Measurements from ENCODE around the gene MIER3. TPM values are rescaled to one million over a fixed set of nuclear protein-coding genes. Genes with fewer than 3 reads are reported as not detected.
A peak's percentile ranks its signal among the peaks of the same experiment; 100 is the strongest.

The MIER3 gene
- total and polyA plus RNA-seq, 9 of the 15 experiments (the other 6 are each of a cell fraction or from before 2014, with no cell fraction given): 4.1 to 29.3 (median 13.0) TPM

DNA sequence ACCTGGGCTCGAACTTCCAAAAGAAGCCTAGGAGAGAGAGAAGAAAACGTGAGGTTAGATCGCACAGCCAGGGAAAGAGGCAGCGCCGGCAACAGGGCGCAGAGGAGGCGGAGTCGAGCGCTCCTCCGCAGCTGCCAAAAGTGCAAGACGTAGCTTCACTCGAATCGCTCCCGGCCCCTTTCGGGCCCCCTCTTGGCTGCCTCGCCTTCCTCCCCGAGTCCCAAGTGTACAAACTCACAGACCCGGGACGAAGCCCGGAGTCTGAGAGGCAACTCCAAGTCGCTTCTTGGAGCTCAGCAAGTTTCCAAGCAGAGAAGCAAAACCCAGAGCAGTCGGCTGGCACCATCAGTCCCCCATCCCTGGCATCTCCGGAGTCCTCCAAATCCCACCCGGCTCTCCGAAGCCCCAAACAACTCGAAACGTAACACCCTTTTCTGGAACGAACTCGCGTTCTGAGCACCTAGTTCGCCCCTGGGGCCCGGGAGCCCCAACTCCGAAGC, 1.2 kb downstream of the MIER3 start:
- peak overlapping the region; percentile 70 for H2AFZ ChIP-seq (ENCODE audit: low read depth, low read length)
- H3K36me3 ChIP-seq (ENCODE audit: control insufficient read depth, insufficient read depth, low read length): peaks cover 31% of the 10 kb centered on the region
- peak overlapping the region; percentile 47 to 96 for H3K9ac ChIP-seq (ENCODE audit: insufficient read depth in 1 of 2, low read depth in 2 of 2, low read length in 2 of 2)
- POLR2A ChIA-PET: interaction anchor here (0.8 to 4.1 kb wide), 7 partner anchors 9 to 42 kb away, joined by 3 to 16 read pairs (median 5); no protein-coding TSS in a partner anchor
- peak; percentile 26 to 80 (median 48) for DNase-seq (ENCODE audit: extremely low read depth in 1 of 4, low spot score in 3 of 4)
- peak overlapping the region; percentile 79 for H3K4me2 ChIP-seq (ENCODE audit: insufficient read depth, low read length)
- H3K79me2 ChIP-seq (ENCODE audit: control insufficient read depth, insufficient read depth, low read length): peaks cover 22% of the 10 kb centered on the region
- peak; percentile 87 for ATAC-seq
- CTCF ChIA-PET (ENCODE audit: low intra/inter-chr PET ratio): no interaction called here
- in situ Hi-C loops (cut with MboI): no loop called here
- H4K20me1 ChIP-seq (replicated peaks; ENCODE audit: control insufficient read depth, insufficient read depth, low read length): no peaks in the 10 kb centered on the region; the same call in 1 of the 2 replicates
- peak; percentile 63 for FAIRE-seq
- WGBS (ENCODE audit: insufficient coverage, low coverage, missing lambda C conversion rate): under 1% methylated on average over 30 of the region's 33 CpGs
- intact Hi-C loops (cut with micrococcal nuclease): loop anchor here (5.0 kb wide), 1 partner anchor 43 kb away; the partner anchor contains the start of gene SETD9
- peak overlapping the region; percentile 64 for H3K4me3 ChIP-seq
- peaks cover 7 to 17% of the 10 kb centered on the region in 2 experiments; a peak in 4 of 5 replicates for H3K4me1 ChIP-seq (replicated peaks in 1 of 2; ENCODE audit: control insufficient read depth in 2 of 2, insufficient read depth in 2 of 2, low read length in 2 of 2)
- peaks cover 0 to 6% of the 10 kb centered on the region in 2 experiments; a peak in 3 of 5 replicates for H3K27me3 ChIP-seq (ENCODE audit: control insufficient read depth in 2 of 2, insufficient read depth in 2 of 2, low read length in 2 of 2)
- H3K27ac ChIP-seq (ENCODE audit: extremely low read depth, low read depth, low read length): no peak overlapping the region; the same call in 2 of the 3 replicates
- H3K9me1 ChIP-seq (ENCODE audit: control insufficient read depth, insufficient read depth, low read length): no peaks in the 10 kb centered on the region
- no TSS peak for BruUV-seq (replicated peaks)
- H3K9me3 ChIP-seq (replicated peaks; ENCODE audit: control insufficient read depth, insufficient read depth, low read depth, low read length): no peaks in the 10 kb centered on the region
- no peak for TF ChIP-seq KAT7 (CRISPR knock-in tag; IDR thresholded peaks at IDR 0.05; ENCODE audit: borderline replicate concordance)
- TF ChIP-seq NFXL1 (CRISPR knock-in tag; IDR thresholded peaks at IDR 0.05): no peak
- TF ChIP-seq FOXK2 (conservative IDR thresholded peaks at IDR 0.05 in 1 of 2, IDR thresholded peaks at IDR 0.05 in 1 of 2; ENCODE audit: low read depth in 2 of 2): no peak
- peak; percentile 29 for TF ChIP-seq KDM5B (IDR thresholded peaks at IDR 0.05; ENCODE audit: insufficient replicate concordance, low read depth, low read length)
- no peak for TF ChIP-seq TOE1 (IDR thresholded peaks at IDR 0.05; ENCODE audit: borderline replicate concordance)
- TF ChIP-seq TOE1 (CRISPR knock-in tag; IDR thresholded peaks at IDR 0.05; ENCODE audit: borderline replicate concordance, low read depth): no peak
- TF ChIP-seq YY1 (IDR thresholded peaks at IDR 0.05; ENCODE audit: borderline replicate concordance in 1 of 3, control insufficient read depth in 1 of 3, extremely low read depth in 1 of 3, insufficient read depth in 3 of 3, insufficient read length in 1 of 3, insufficient replicate concordance in 2 of 3, low read depth in 1 of 3, low read length in 2 of 3): peak in 1 of 3 experiments; percentile 20
- no peak for TF ChIP-seq GABPB1 (CRISPR knock-in tag; IDR thresholded peaks at IDR 0.05)
- TF ChIP-seq, protein P1, sequence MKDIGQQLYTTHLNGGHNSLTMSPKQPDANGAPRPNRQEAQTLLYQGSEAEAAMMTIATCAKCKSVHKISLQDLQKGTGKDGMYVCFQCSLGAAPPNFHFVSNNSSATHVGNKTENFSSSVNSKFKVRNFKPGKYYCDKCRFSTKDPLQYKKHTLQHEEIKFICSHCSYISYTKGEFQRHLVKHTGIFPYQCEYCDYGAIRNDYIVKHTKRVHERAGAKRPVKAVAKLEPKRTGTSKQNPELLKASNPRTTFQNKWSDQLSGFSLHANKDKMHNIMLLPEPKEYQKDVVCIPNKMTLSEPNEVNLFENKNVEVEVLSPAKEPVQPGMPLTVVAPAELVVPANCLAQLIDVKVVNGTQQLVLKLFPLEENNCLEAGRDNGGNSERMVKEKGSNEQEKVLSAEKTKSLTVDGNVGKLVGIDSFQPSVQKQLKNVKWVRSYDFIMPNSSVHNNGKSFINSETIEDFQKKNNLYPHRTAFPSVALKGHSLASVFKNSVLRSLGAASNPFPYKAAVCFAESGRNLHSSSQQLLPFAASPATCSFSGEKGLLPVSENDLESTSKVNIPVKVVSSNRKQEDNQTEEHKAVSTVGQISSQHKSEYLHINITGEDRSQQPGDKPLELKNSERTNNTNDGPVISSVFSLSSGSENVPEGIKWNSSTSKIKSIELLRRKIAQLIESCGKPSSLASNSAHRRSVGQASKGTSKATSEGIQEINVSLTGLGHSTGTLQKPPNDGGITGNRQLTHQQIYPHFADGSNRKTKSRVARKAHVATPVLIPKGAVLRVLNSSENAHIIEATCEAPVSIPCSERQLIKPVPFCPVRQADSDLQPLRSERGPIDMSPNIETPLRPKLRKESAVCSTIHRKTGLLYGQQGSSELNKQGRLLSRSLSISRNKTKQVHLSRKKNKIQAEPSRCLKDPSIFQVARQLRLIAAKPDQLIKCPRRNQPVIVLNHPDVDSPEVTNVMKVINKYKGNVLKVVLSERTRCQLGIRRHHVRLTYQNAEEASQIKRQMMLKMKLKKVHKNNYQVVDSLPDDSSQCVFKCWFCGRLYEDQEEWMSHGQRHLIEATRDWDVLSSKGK (CRISPR knock-in tag; IDR thresholded peaks at IDR 0.05): no peak
- peak; percentile 42; the same call in 1 of the 2 replicates for TF ChIP-seq ZBTB7A (IDR thresholded peaks at IDR 0.05; ENCODE audit: borderline replicate concordance, control insufficient read depth, low read depth, low read length)
- TF ChIP-seq TARDBP (IDR thresholded peaks at IDR 0.05): no peak
- TF ChIP-seq, protein P2, sequence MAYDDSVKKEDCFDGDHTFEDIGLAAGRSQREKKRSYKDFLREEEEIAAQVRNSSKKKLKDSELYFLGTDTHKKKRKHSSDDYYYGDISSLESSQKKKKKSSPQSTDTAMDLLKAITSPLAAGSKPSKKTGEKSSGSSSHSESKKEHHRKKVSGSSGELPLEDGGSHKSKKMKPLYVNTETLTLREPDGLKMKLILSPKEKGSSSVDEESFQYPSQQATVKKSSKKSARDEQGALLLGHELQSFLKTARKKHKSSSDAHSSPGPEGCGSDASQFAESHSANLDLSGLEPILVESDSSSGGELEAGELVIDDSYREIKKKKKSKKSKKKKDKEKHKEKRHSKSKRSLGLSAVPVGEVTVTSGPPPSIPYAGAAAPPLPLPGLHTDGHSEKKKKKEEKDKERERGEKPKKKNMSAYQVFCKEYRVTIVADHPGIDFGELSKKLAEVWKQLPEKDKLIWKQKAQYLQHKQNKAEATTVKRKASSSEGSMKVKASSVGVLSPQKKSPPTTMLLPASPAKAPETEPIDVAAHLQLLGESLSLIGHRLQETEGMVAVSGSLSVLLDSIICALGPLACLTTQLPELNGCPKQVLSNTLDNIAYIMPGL (CRISPR knock-in tag; IDR thresholded peaks at IDR 0.05): no peak
- no peak for TF ChIP-seq NELFE (IDR thresholded peaks at IDR 0.05; ENCODE audit: insufficient read depth, insufficient read length)
- no peak for TF ChIP-seq ZNF830 (CRISPR knock-in tag; IDR thresholded peaks at IDR 0.05)
